Keratinocyte (primary cell): ENCODE measurements around the gene XYLT2. TPM values are rescaled to one million over a fixed set of nuclear protein-coding genes. Genes with fewer than 3 reads are reported as not detected.

Experiments
- DNase-seq: peaks from one replicate; pipeline ENCODE4 v3.0.0-alpha.2; 2011; ENCODE audit warnings: low read depth, missing footprints, low spot score
- FAIRE-seq: peaks from 2 replicates; lab custom pipeline; 2011; peaks lifted over from hg19 to GRCh38; lab: Jason Lieb, UNC
- H2AFZ ChIP-seq: 2 replicates; pipeline ENCODE4 v1.6.0; 2012; ENCODE audit warnings: low read length, control low read depth, inconsistent platforms; ENCODE audit not compliant: control insufficient read depth
- H3K27ac ChIP-seq: 2 replicates; pipeline ENCODE4 v1.5.1; 2011; ENCODE audit warnings: low read length; ENCODE audit not compliant: control insufficient read depth, insufficient read depth
- H3K27me3 ChIP-seq: 3 replicates; pipeline ENCODE4 v1.6.0; 2011; ENCODE audit warnings: low read length; ENCODE audit not compliant: control insufficient read depth, insufficient read depth; ENCODE audit errors: extremely low read depth
- H3K36me3 ChIP-seq, 2 experiments: 2 replicates in 1 of 2; 3 replicates in 1 of 2; pipeline ENCODE4 v1.5.1; 2011; ENCODE audit warnings: low read length in 2 of 2, mild to moderate bottlenecking in 1 of 2; ENCODE audit not compliant: control insufficient read depth in 2 of 2, insufficient read depth in 2 of 2; ENCODE audit errors: extremely low read depth in 1 of 2
- H3K4me1 ChIP-seq: 3 replicates; pipeline ENCODE4 v1.5.1; 2011; ENCODE audit warnings: low read length; ENCODE audit not compliant: control insufficient read depth, insufficient read depth; ENCODE audit errors: extremely low read depth
- H3K4me2 ChIP-seq: 3 replicates; pipeline ENCODE4 v1.6.0; 2011; ENCODE audit warnings: low read depth, low read length; ENCODE audit not compliant: control insufficient read depth, insufficient read depth; ENCODE audit errors: extremely low read depth
- H3K4me3 ChIP-seq, 3 experiments: fragments of 200-600 bp in 1 of 3; sonication (generic) in 1 of 3; 2 replicates in 2 of 3; 3 replicates in 1 of 3; pipeline ENCODE4 v1.5.1; 2011 to 2016; ENCODE audit warnings: low read length in 3 of 3, mild to moderate bottlenecking in 3 of 3, control low read depth in 2 of 3, inconsistent platforms in 1 of 3, low read depth in 1 of 3, mixed read lengths in 1 of 3, mixed run types in 1 of 3, moderate library complexity in 1 of 3; ENCODE audit not compliant: control insufficient read depth in 2 of 3, insufficient read depth in 2 of 3; ENCODE audit errors: extremely low read depth in 1 of 3
- H3K79me2 ChIP-seq: 2 replicates; pipeline ENCODE4 v1.6.0; 2012; ENCODE audit warnings: low read length; ENCODE audit not compliant: control insufficient read depth, insufficient read depth
- H3K9ac ChIP-seq: 3 replicates; pipeline ENCODE4 v1.6.0; 2011; ENCODE audit warnings: low read length; ENCODE audit not compliant: control insufficient read depth, insufficient read depth; ENCODE audit errors: extremely low read depth
- H3K9me1 ChIP-seq: 3 replicates; pipeline ENCODE4 v1.6.0; 2011; ENCODE audit warnings: low read length; ENCODE audit not compliant: control insufficient read depth, insufficient read depth; ENCODE audit errors: extremely low read depth
- H3K9me3 ChIP-seq: 2 replicates; pipeline ENCODE4 v1.5.1; 2012; ENCODE audit warnings: low read depth, low read length; ENCODE audit not compliant: control insufficient read depth
- H4K20me1 ChIP-seq: 3 replicates; pipeline ENCODE4 v1.6.0; 2011; ENCODE audit warnings: low read length; ENCODE audit not compliant: control insufficient read depth, insufficient read depth; ENCODE audit errors: extremely low read depth
- EZH2 ChIP-seq: IDR thresholded peaks from one replicate; pipeline ENCODE4 v1.6.1; 2012; ENCODE audit warnings: inconsistent platforms, mild to moderate bottlenecking, low read length, moderate library complexity
- dilution Hi-C: fragments of 300-500 bp; cut with MboI; formaldehyde crosslinking; loops from one replicate; pipeline ENCODE4 v1.7.0; 2020; ENCODE audit warnings: low sequenced_read_pairs; ENCODE audit not compliant: extremely low pct_ligation_motif_present
- polyA plus RNA-seq, 5 experiments: library from polyadenylated mRNA; depleted of rRNA in 3 of 5; stranded (reverse) in 3 of 5; stranded (forward) in 1 of 5; unstranded in 1 of 5; fragments of >200 nt; gene quantifications; 1 replicate in 1 of 5; 2 replicates in 3 of 5; 3 replicates in 1 of 5; pipeline versions ENCODE4 v1.2.1 to v1.2.3, GENCODE V29; 2011 to 2012; ENCODE audit warnings: missing spikeins in 2 of 5, low read depth in 1 of 5, low replicate concordance in 1 of 5
- TF ChIP-seq, protein P1 (sequence below), 3 experiments: IDR thresholded peaks in 1 of 3; conservative IDR thresholded peaks in 1 of 3; optimal IDR thresholded peaks in 1 of 3; 2 replicates in 2 of 3; 3 replicates in 1 of 3; pipeline versions ENCODE3 to v1.5.1; 2011; ENCODE audit warnings: low read length in 3 of 3, mild to moderate bottlenecking in 3 of 3, moderate library complexity in 2 of 3, control low read depth in 1 of 3, inconsistent platforms in 1 of 3; ENCODE audit not compliant: insufficient read depth in 2 of 3; ENCODE audit errors: extremely low read depth in 1 of 3

Gene XYLT2
- polyA plus RNA-seq, 1 donor (not counting 4 experiments of a cell fraction or from before 2014, with no cell fraction given) = 15.3 TPM

GRCh38 chr17:50388728-50389127, 42.8 kb downstream of the XYLT2 start:
- H3K27ac ChIP-seq = no peak overlapping the region
- FAIRE-seq = no peak
- H4K20me1 ChIP-seq = peaks cover 7% of the 10 kb centered on the region
- peaks cover 64 to 84% of the 10 kb centered on the region in 2 experiments for H3K36me3 ChIP-seq
- no peak for DNase-seq
- no peak overlapping the region for H3K9ac ChIP-seq
- no peak overlapping the region for H3K4me2 ChIP-seq
- dilution Hi-C loops = no loop called here
- no peak overlapping the region for H2AFZ ChIP-seq
- H3K27me3 ChIP-seq = no peaks in the 10 kb centered on the region
- H3K79me2 ChIP-seq = peaks cover 58% of the 10 kb centered on the region
- H3K4me3 ChIP-seq = no peak overlapping the region
- no peaks in the 10 kb centered on the region for H3K9me3 ChIP-seq
- H3K9me1 ChIP-seq = no peaks in the 10 kb centered on the region
- no peaks in the 10 kb centered on the region for H3K4me1 ChIP-seq
- TF ChIP-seq, protein P1, sequence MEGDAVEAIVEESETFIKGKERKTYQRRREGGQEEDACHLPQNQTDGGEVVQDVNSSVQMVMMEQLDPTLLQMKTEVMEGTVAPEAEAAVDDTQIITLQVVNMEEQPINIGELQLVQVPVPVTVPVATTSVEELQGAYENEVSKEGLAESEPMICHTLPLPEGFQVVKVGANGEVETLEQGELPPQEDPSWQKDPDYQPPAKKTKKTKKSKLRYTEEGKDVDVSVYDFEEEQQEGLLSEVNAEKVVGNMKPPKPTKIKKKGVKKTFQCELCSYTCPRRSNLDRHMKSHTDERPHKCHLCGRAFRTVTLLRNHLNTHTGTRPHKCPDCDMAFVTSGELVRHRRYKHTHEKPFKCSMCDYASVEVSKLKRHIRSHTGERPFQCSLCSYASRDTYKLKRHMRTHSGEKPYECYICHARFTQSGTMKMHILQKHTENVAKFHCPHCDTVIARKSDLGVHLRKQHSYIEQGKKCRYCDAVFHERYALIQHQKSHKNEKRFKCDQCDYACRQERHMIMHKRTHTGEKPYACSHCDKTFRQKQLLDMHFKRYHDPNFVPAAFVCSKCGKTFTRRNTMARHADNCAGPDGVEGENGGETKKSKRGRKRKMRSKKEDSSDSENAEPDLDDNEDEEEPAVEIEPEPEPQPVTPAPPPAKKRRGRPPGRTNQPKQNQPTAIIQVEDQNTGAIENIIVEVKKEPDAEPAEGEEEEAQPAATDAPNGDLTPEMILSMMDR (optimal IDR thresholded peaks at IDR 0.05 in 1 of 3, IDR thresholded peaks at IDR 0.05 in 1 of 3, conservative IDR thresholded peaks at IDR 0.05 in 1 of 3; ENCODE audit: extremely low read depth in 1 of 3, insufficient read depth in 2 of 3, low read length in 3 of 3) = no peak
- no peak for TF ChIP-seq EZH2

DNA sequence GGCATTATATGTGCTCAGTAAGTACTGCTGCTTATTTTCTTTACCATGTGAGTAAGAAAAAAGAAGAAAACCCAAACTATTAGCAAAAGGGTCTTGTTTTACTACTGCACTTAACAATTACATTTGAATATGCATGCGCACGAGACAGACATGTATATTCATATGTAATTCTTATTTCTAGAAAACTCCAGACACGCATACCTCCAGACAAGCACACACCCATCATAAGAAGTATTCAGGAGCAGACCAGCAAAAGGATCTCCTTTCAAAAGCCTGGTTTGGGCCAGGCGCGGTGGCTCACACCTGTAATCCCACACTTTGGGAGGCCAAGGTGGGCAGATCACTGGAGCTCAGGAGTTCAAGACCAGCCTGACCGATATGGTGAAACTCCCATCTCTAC, 43.6 kb downstream of the XYLT2 start:
- dilution Hi-C loops = no loop called here

More for the DNA sequence above, 43.6 kb downstream of the XYLT2 start:
- no peak overlapping the region for H3K9ac ChIP-seq
- H3K27ac ChIP-seq = no peak overlapping the region
- FAIRE-seq (no peak), DNase-seq (no peak)
- H3K4me2 ChIP-seq = no peak overlapping the region
- H4K20me1 ChIP-seq = peaks cover 11% of the 10 kb centered on the region
- TF ChIP-seq EZH2 = no peak
- TF ChIP-seq, protein P1 (optimal IDR thresholded peaks at IDR 0.05 in 1 of 3, IDR thresholded peaks at IDR 0.05 in 1 of 3, conservative IDR thresholded peaks at IDR 0.05 in 1 of 3; ENCODE audit: extremely low read depth in 1 of 3, insufficient read depth in 2 of 3, low read length in 3 of 3) = no peak
- H3K9me1 ChIP-seq = no peaks in the 10 kb centered on the region
- H3K4me3 ChIP-seq = no peak overlapping the region
- H2AFZ ChIP-seq = no peak overlapping the region
- H3K9me3 ChIP-seq = no peaks in the 10 kb centered on the region
- peaks cover 66% of the 10 kb centered on the region for H3K79me2 ChIP-seq
- H3K36me3 ChIP-seq = peaks cover 62 to 87% of the 10 kb centered on the region in 2 experiments
- no peaks in the 10 kb centered on the region for H3K27me3 ChIP-seq
- no peaks in the 10 kb centered on the region for H3K4me1 ChIP-seq
